DND-41 (cell line): ENCODE results near the gene DEFB131B.
"Not testable (repeated sequence)": the region's sequence is repeated elsewhere in the genome, so short reads cannot be mapped to it uniquely, and the experiment has no call there.

Source experiments
- EZH2 ChIP-seq: IDR thresholded peaks from 3 replicates; pipeline ENCODE4 v1.6.1; 2012; ENCODE audit warnings: borderline replicate concordance, low read depth, mild to moderate bottlenecking, moderate library complexity, low read length, inconsistent platforms; ENCODE audit not compliant: severe bottlenecking
- TF ChIP-seq, protein P1 (sequence below): IDR thresholded peaks from 2 replicates; pipeline ENCODE4 v1.5.1; 2012; ENCODE audit warnings: borderline replicate concordance, low read length, moderate library complexity, mild to moderate bottlenecking; ENCODE audit not compliant: poor library complexity, severe bottlenecking; ENCODE audit errors: extremely low read depth

GRCh38 chr11:71842720-71843119, 35.5 kb upstream of the DEFB131B start:
- TF ChIP-seq, protein P1, sequence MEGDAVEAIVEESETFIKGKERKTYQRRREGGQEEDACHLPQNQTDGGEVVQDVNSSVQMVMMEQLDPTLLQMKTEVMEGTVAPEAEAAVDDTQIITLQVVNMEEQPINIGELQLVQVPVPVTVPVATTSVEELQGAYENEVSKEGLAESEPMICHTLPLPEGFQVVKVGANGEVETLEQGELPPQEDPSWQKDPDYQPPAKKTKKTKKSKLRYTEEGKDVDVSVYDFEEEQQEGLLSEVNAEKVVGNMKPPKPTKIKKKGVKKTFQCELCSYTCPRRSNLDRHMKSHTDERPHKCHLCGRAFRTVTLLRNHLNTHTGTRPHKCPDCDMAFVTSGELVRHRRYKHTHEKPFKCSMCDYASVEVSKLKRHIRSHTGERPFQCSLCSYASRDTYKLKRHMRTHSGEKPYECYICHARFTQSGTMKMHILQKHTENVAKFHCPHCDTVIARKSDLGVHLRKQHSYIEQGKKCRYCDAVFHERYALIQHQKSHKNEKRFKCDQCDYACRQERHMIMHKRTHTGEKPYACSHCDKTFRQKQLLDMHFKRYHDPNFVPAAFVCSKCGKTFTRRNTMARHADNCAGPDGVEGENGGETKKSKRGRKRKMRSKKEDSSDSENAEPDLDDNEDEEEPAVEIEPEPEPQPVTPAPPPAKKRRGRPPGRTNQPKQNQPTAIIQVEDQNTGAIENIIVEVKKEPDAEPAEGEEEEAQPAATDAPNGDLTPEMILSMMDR = not testable (repeated sequence)
- not testable (repeated sequence) for TF ChIP-seq EZH2
